BE2C (cell line): ENCODE measurements around the gene RAB5A.
"Not testable (repeated sequence)": the region's sequence is repeated elsewhere in the genome, so short reads cannot be mapped to it uniquely, and the experiment has no call there.

Experiments used
- DNase-seq: peaks from one replicate; pipeline ENCODE4 v3.0.0-alpha.2; 2020
- H3K27me3 ChIP-seq: fragments of 250-450 bp; sonication (Bioruptor Pico); 2 replicates; pipeline ENCODE4 v1.5.1; 2020; ENCODE audit warnings: mild to moderate bottlenecking
- H3K36me3 ChIP-seq: fragments of 250-450 bp; sonication (Bioruptor Pico); 2 replicates; pipeline ENCODE4 v1.5.1; 2020; ENCODE audit warnings: mild to moderate bottlenecking
- H3K4me1 ChIP-seq: fragments of 250-450 bp; sonication (Bioruptor Pico); 2 replicates; pipeline ENCODE4 v1.5.1; 2020
- H3K4me3 ChIP-seq: 2 replicates; pipeline ENCODE4 v1.5.1; 2011; ENCODE audit warnings: low read depth, low read length
- H3K9me3 ChIP-seq: fragments of 250-450 bp; sonication (Bioruptor Pico); 2 replicates; pipeline ENCODE4 v1.5.1; 2020
- CTCF ChIP-seq: IDR thresholded peaks from 2 replicates; pipeline ENCODE4 v1.5.1; 2012; ENCODE audit warnings: mild to moderate bottlenecking, low read depth, low read length

Gene RAB5A

GRCh38 chr3:20023623-20024405 is 76.9 kb downstream of the RAB5A start:
- no peak for DNase-seq

DNA sequence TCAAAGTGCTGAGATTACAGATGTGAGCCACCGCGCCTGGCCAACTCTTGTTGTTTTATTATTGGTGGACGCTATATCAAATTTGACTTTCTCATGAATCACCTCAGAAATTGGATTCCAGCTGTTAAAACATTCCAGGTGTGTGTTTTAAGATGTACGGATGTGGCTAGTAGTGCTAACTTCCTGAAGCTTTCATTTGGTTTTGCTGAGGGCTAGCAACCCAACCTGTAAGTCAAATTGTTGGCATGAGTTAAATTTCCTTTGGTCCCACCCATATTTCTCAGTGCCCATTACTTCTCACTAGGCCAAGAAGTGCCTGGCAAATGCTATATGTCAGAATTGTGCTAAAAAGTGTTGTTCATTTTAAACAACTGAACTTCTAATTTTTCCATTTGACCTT is 80.2 kb downstream of the RAB5A start:
- Histone ChIP-seq H3K27me3 (no peaks in the 10 kb centered on the region), H3K4me1 (no peaks in the 10 kb centered on the region), H3K36me3 (no peaks in the 10 kb centered on the region), H3K9me3 (no peaks in the 10 kb centered on the region), H3K4me3 (no peak overlapping the region)
- no peak for DNase-seq
- TF ChIP-seq CTCF = no peak

More at GRCh38 chr3:20023623-20024405, 76.9 kb downstream of the RAB5A start:
- Histone ChIP-seq H3K4me3 (no peak overlapping the region), H3K36me3 (no peaks in the 10 kb centered on the region), H3K4me1 (no peaks in the 10 kb centered on the region), H3K27me3 (no peaks in the 10 kb centered on the region), H3K9me3 (no peaks in the 10 kb centered on the region)
- no peak for TF ChIP-seq CTCF

DNA sequence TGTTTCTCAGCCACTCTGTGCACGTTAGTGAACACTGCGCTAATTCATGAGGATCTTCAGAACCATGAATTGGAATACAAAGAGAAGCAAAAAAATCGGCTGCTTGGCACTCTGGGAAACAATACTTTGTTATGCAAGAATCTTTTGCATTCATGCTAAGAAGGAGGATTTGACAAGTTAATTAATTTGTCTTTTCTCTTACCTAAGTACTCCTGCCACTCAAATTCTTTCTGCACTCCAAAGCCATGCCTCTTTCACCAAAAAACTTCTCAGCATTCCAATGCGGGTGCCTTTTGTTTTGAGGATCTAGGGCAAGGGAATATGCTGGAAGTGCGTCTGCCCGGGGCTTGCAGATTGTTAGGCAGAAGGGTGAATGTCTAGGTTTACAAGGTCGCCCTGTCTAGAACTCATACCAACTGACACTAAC is 82.0 kb downstream of the RAB5A start:
- Histone ChIP-seq H3K27me3 (no peaks in the 10 kb centered on the region), H3K36me3 (no peaks in the 10 kb centered on the region), H3K4me1 (no peaks in the 10 kb centered on the region), H3K9me3 (no peaks in the 10 kb centered on the region), H3K4me3 (no peak overlapping the region)
- no peak for DNase-seq
- no peak for TF ChIP-seq CTCF

DNA sequence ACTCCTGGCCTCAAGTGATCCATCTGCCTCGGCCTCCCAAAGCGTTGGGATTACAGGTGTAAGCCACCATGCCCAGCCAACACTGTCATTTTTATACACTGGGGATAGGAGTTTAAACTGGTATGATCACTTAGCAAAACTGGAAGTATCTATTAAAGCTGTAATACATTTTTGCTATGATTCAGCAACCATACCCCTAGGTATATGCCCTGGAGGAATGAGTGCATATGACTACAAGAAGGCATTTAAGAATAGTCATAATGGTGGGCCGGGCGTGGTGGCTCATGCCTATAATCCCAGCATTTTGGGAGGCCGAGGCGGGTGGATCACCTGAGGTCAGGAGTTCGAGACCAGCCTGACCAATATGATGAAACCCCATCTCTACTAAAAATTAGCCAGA is 85.0 kb downstream of the RAB5A start:
- not testable (repeated sequence) for DNase-seq, H3K4me1 ChIP-seq, H3K9me3 ChIP-seq, H3K4me3 ChIP-seq, H3K27me3 ChIP-seq, H3K36me3 ChIP-seq
